Activated CD4-positive, alpha-beta T cell treated with anti-CD3 and anti-CD28 coated beads for 36 hours (primary cell): ENCODE data around the gene ARHGAP45. TPM values are rescaled to one million over a fixed set of nuclear protein-coding genes. Genes with fewer than 3 reads are reported as not detected.

ENCODE experiments used
- ATAC-seq: fragments of 200-7000 bp; cut with Tn5 transposase; one replicate; pipeline ENCODE4 v1.10.0; 2021; ENCODE audit warnings: mild to moderate bottlenecking, moderate library complexity
- CTCF ChIA-PET: fragments of 350-600 bp; sonication (Branson Sonifier 250); formaldehyde crosslinking; loops from one replicate; lab custom pipeline; 2021; ENCODE audit warnings: antibody characterized with exemption; lab: Charles Lee
- POLR2A ChIA-PET: fragments of 350-600 bp; sonication (Branson Sonifier 250); formaldehyde crosslinking; loops from one replicate; lab custom pipeline; 2021; ENCODE audit warnings: antibody characterized with exemption, inconsistent platforms; lab: Charles Lee
- DNase-seq: peaks from one replicate; pipeline ENCODE4 v3.0.0-alpha.2; 2020
- H3K27ac Mint-ChIP-seq: one replicate; pipeline ENCODE4 v1.8.0; 2021; ENCODE audit warnings: mixed read lengths
- H3K27me3 Mint-ChIP-seq: one replicate; pipeline ENCODE4 v1.8.0; 2021; ENCODE audit warnings: mixed read lengths
- H3K36me3 Mint-ChIP-seq: one replicate; pipeline ENCODE4 v1.8.0; 2021; ENCODE audit warnings: low read depth, mixed read lengths
- H3K4me1 Mint-ChIP-seq: one replicate; pipeline ENCODE4 v1.8.0; 2021; ENCODE audit warnings: mixed read lengths
- H3K4me3 Mint-ChIP-seq: one replicate; pipeline ENCODE4 v1.8.0; 2021; ENCODE audit warnings: mild to moderate bottlenecking, moderate library complexity, mixed read lengths
- H3K9me3 Mint-ChIP-seq: one replicate; pipeline ENCODE4 v1.8.0; 2021; ENCODE audit warnings: low read depth, mixed read lengths
- intact Hi-C, 2 experiments: fragments of 100-400 bp; cut with DNase I in 1 of 2; cut with micrococcal nuclease in 1 of 2; formaldehyde crosslinking; loops; one replicate each; pipeline versions ENCODE4 v1.14.2 to v1.15.1; 2022 to 2024; cut with DNase I, micrococcal nuclease
- total RNA-seq, 2 experiments: library from RNA; stranded (reverse); gene quantifications; one replicate each; pipeline ENCODE4 v1.2.3, GENCODE V29; 2021

ARHGAP45 gene
- total RNA-seq, 2 experiments from 2014 or later: 107 to 137 TPM

GRCh38 chr19:1081301-1082164 is 14.6 kb downstream of the ARHGAP45 start:
- no peaks in the 10 kb centered on the region for H3K9me3 Mint-ChIP-seq
- DNase-seq: no peak
- H3K27me3 Mint-ChIP-seq: no peaks in the 10 kb centered on the region
- H3K36me3 Mint-ChIP-seq: peaks cover 66% of the 10 kb centered on the region
- no peak overlapping the region for H3K4me3 Mint-ChIP-seq
- CTCF ChIA-PET: interaction anchor here (0.5 to 2.1 kb wide), 3 partner anchors 10 to 15 kb away, joined by 3 to 8 read pairs (median 4); partner anchors contain the start of gene ARHGAP45
- intact Hi-C loops: loop anchor here in 1 of 2 experiments (1.0 to 2.0 kb wide), 9 partner anchors 14 to 219 kb away; partner anchors contain the start of genes ARHGAP45, ATP5F1D, POLR2E and RNU6-2
- H3K27ac Mint-ChIP-seq: no peak overlapping the region
- POLR2A ChIA-PET: interaction anchor here (0.5 to 1.8 kb wide), 8 partner anchors 9 to 175 kb away, joined by 3 to 8 read pairs (median 5); partner anchors contain the start of gene RNU6-2
- peaks cover 64% of the 10 kb centered on the region for H3K4me1 Mint-ChIP-seq
- no peak for ATAC-seq

- POLR2A ChIA-PET: interaction anchor here (0.5 to 1.4 kb wide), 6 partner anchors 8 to 434 kb away, joined by 3 to 7 read pairs (median 4); no protein-coding TSS in a partner anchor
- ATAC-seq (peak; percentile 71), DNase-seq (peak; percentile 96)
- CTCF ChIA-PET: interaction anchor here (0.6 kb wide), 1 partner anchor 26 kb away, joined by 4 read pairs; no protein-coding TSS in a partner anchor
- Mint-ChIP-seq H3K4me1 (peaks cover 60% of the 10 kb centered on the region), H3K27me3 (no peaks in the 10 kb centered on the region), H3K4me3 (no peak overlapping the region), H3K27ac (no peak overlapping the region), H3K9me3 (no peaks in the 10 kb centered on the region), H3K36me3 (peaks cover 64% of the 10 kb centered on the region)
- intact Hi-C loops: loop anchor here in 1 of 2 experiments (1.0 to 2.0 kb wide), 9 partner anchors 13 to 220 kb away; partner anchors contain the start of genes ARHGAP45, ATP5F1D, POLR2E and RNU6-2
These were observed 15.4 kb downstream of the ARHGAP45 start for GRCh38 chr19:1082165-1082927.

- Mint-ChIP-seq H3K9me3 (no peaks in the 10 kb centered on the region), H3K4me3 (no peak overlapping the region), H3K36me3 (peaks cover 65% of the 10 kb centered on the region), H3K27ac (no peak overlapping the region), H3K27me3 (no peaks in the 10 kb centered on the region), H3K4me1 (peaks cover 60% of the 10 kb centered on the region)
- POLR2A ChIA-PET: interaction anchor here (0.5 to 1.3 kb wide), 4 partner anchors 56 to 434 kb away, joined by 3 to 5 read pairs (median 4); no protein-coding TSS in a partner anchor
- no peak for ATAC-seq
- CTCF ChIA-PET: interaction anchor here (0.6 kb wide), 1 partner anchor 27 kb away, joined by 4 read pairs; no protein-coding TSS in a partner anchor
- no peak for DNase-seq
- intact Hi-C loops: loop anchor here in 1 of 2 experiments (1.0 to 2.0 kb wide), 9 partner anchors 12 to 221 kb away; partner anchors contain the start of genes ARHGAP45, ATP5F1D, POLR2E and RNU6-2
These were observed 16.2 kb downstream of the ARHGAP45 start for GRCh38 chr19:1082928-1083816.

- ChIA-PET CTCF (interaction anchor here (0.6 kb wide), 1 partner anchor 74 kb away, joined by 3 read pairs; no protein-coding TSS in a partner anchor), POLR2A (interaction anchor here (0.8 kb wide), 1 partner anchor 9 kb away, joined by 3 read pairs; no protein-coding TSS in a partner anchor)
- DNase-seq (no peak), ATAC-seq (no peak)
- no peaks in the 10 kb centered on the region for H3K27me3 Mint-ChIP-seq
- intact Hi-C loops: no loop called here
- H3K4me3 Mint-ChIP-seq: no peak overlapping the region
- peaks cover 62% of the 10 kb centered on the region for H3K36me3 Mint-ChIP-seq
- H3K4me1 Mint-ChIP-seq: peaks cover 64% of the 10 kb centered on the region
- H3K9me3 Mint-ChIP-seq: no peaks in the 10 kb centered on the region
- H3K27ac Mint-ChIP-seq: peak overlapping the region; percentile 44
These were observed 17.3 kb downstream of the ARHGAP45 start for GRCh38 chr19:1084024-1084868.

- Mint-ChIP-seq H3K4me1 (peaks cover 60% of the 10 kb centered on the region), H3K36me3 (peaks cover 53% of the 10 kb centered on the region), H3K27ac (peak overlapping the region; percentile 44), H3K9me3 (no peaks in the 10 kb centered on the region), H3K27me3 (no peaks in the 10 kb centered on the region), H3K4me3 (no peak overlapping the region)
- ChIA-PET POLR2A (interaction anchor here (0.6 to 1.1 kb wide), 3 partner anchors 10 to 46 kb away, joined by 3 to 7 read pairs (median 4); no protein-coding TSS in a partner anchor), CTCF (interaction anchor here (1.9 kb wide), 1 partner anchor 20 kb away, joined by 7 read pairs; no protein-coding TSS in a partner anchor)
- intact Hi-C loops: no loop called here
- no peak for DNase-seq
- ATAC-seq: no peak
These were observed 18.2 kb downstream of the ARHGAP45 start for GRCh38 chr19:1085053-1085658.

GRCh38 chr19:1085676-1086442 is 18.9 kb downstream of the ARHGAP45 start:
- Mint-ChIP-seq H3K4me1 (peaks cover 59% of the 10 kb centered on the region), H3K36me3 (peaks cover 51% of the 10 kb centered on the region), H3K27me3 (no peaks in the 10 kb centered on the region), H3K9me3 (no peaks in the 10 kb centered on the region), H3K27ac (no peak overlapping the region), H3K4me3 (no peak overlapping the region)
- intact Hi-C loops: no loop called here
- POLR2A ChIA-PET: interaction anchor here (1.0 to 1.2 kb wide), 5 partner anchors 9 to 183 kb away, joined by 3 to 4 read pairs (median 3); partner anchors contain the start of gene CIRBP
- CTCF ChIA-PET: interaction anchor here (1.9 kb wide), 1 partner anchor 21 kb away, joined by 7 read pairs; no protein-coding TSS in a partner anchor
- ATAC-seq (no peak), DNase-seq (no peak)

GRCh38 chr19:1086613-1087012 is 19.6 kb downstream of the ARHGAP45 start:
- DNase-seq: no peak
- CTCF ChIA-PET: interaction anchor here (0.6 to 1.9 kb wide), 3 partner anchors 21 to 106 kb away, joined by 3 to 7 read pairs (median 3); no protein-coding TSS in a partner anchor
- Mint-ChIP-seq H3K36me3 (peaks cover 48% of the 10 kb centered on the region), H3K9me3 (no peaks in the 10 kb centered on the region), H3K4me1 (peaks cover 54% of the 10 kb centered on the region), H3K4me3 (no peak overlapping the region), H3K27ac (no peak overlapping the region), H3K27me3 (no peaks in the 10 kb centered on the region)
- ATAC-seq: no peak
- POLR2A ChIA-PET: interaction anchor here (0.6 to 1.2 kb wide), 4 partner anchors 63 to 506 kb away, joined by 3 to 4 read pairs (median 3); partner anchors contain the start of gene CIRBP
- intact Hi-C loops: no loop called here

GRCh38 chr19:1087813-1088415 is 20.9 kb downstream of the ARHGAP45 start:
- ChIA-PET CTCF (interaction anchor here (0.8 to 1.4 kb wide), 4 partner anchors 12 to 25 kb away, joined by 3 to 5 read pairs (median 3); no protein-coding TSS in a partner anchor), POLR2A (interaction anchor here (0.6 kb wide), 1 partner anchor 32 kb away, joined by 3 read pairs; no protein-coding TSS in a partner anchor)
- Mint-ChIP-seq H3K9me3 (no peaks in the 10 kb centered on the region), H3K4me3 (peak overlapping the region; percentile 32), H3K27ac (peak overlapping the region; percentile 86), H3K4me1 (peaks cover 47% of the 10 kb centered on the region), H3K36me3 (peaks cover 43% of the 10 kb centered on the region), H3K27me3 (no peaks in the 10 kb centered on the region)
- ATAC-seq (peak; percentile 33), DNase-seq (no peak)
- intact Hi-C loops: no loop called here
